OCI-LY7 (cell line): ENCODE data around the gene PSMC2. TPM values are rescaled to one million over a fixed set of nuclear protein-coding genes. Genes with fewer than 3 reads are reported as not detected.

ENCODE experiments used
- BruUV-seq: library from RNA; stranded (reverse); fragments of 400-500 nt; replicated peaks from 2 replicates; lab custom pipeline; 2021; lab: Mats Ljungman, UMichigan
- CTCF ChIA-PET: fragments of 300-600 bp; sonication (Branson Sonifier 250); formaldehyde crosslinking; loops from one replicate; lab custom pipeline; 2022; ENCODE audit warnings: antibody characterized with exemption; ENCODE audit not compliant: unreplicated experiment; lab: Charles Lee
- POLR2A ChIA-PET: fragments of 300-600 bp; sonication (Branson Sonifier 250); formaldehyde crosslinking; loops from one replicate; lab custom pipeline; 2022; ENCODE audit warnings: antibody characterized with exemption; lab: Charles Lee
- DNase-seq: peaks from one replicate; pipeline ENCODE4 v3.0.0-alpha.2; 2015; ENCODE audit warnings: low spot score
- H2AFZ ChIP-seq: fragments of 200-600 bp; sonication (generic), shearing (Covaris generic); 2 replicates; pipeline ENCODE4 v1.6.1; 2014; ENCODE audit warnings: mild to moderate bottlenecking, antibody characterized with exemption, low read length, moderate library complexity
- H3K27ac ChIP-seq: fragments of 200-600 bp; sonication (generic); 2 replicates; pipeline ENCODE4 v1.5.1; 2014; ENCODE audit warnings: mixed run types, low read depth, mild to moderate bottlenecking, moderate library complexity, low read length, inconsistent platforms; ENCODE audit not compliant: poor library complexity, severe bottlenecking
- H3K36me3 ChIP-seq: fragments of 200-600 bp; sonication (generic); 2 replicates; pipeline ENCODE4 v1.6.1; 2014; ENCODE audit warnings: mild to moderate bottlenecking, antibody characterized with exemption, low read length, moderate library complexity, mixed read lengths; ENCODE audit not compliant: insufficient read depth
- H3K4me1 ChIP-seq: fragments of 200-600 bp; sonication (generic); 2 replicates; pipeline ENCODE4 v1.5.1; 2014; ENCODE audit warnings: mild to moderate bottlenecking, low read length; ENCODE audit not compliant: insufficient read depth, poor library complexity, severe bottlenecking
- H3K4me2 ChIP-seq: fragments of 200-600 bp; sonication (generic); 2 replicates; pipeline ENCODE4 v1.6.1; 2014; ENCODE audit warnings: mild to moderate bottlenecking, low read length
- H3K4me3 ChIP-seq: fragments of 200-600 bp; sonication (generic); 2 replicates; pipeline ENCODE4 v1.5.1; 2014; ENCODE audit warnings: mild to moderate bottlenecking, low read depth, low read length; ENCODE audit not compliant: poor library complexity, severe bottlenecking
- H3K79me2 ChIP-seq: fragments of 200-600 bp; sonication (generic); 2 replicates; pipeline ENCODE4 v1.6.1; 2016; ENCODE audit warnings: low read depth, mild to moderate bottlenecking, low read length, moderate library complexity, mixed read lengths; ENCODE audit not compliant: insufficient read depth
- H3K9me2 ChIP-seq: fragments of 200-600 bp; sonication (generic); 2 replicates; pipeline ENCODE4 v1.6.1; 2016; ENCODE audit warnings: mild to moderate bottlenecking, low read length, mixed read lengths; ENCODE audit not compliant: insufficient read depth
- H3K9me3 ChIP-seq: fragments of 200-600 bp; sonication (generic); 2 replicates; pipeline ENCODE4 v1.6.1; 2014; ENCODE audit warnings: mild to moderate bottlenecking, mixed run types, low read length, mixed read lengths
- H4K20me1 ChIP-seq: fragments of 200-600 bp; sonication (generic); 2 replicates; pipeline ENCODE4 v1.6.1; 2014; ENCODE audit warnings: mild to moderate bottlenecking, antibody characterized with exemption, low read length, moderate library complexity, mixed read lengths; ENCODE audit not compliant: insufficient read depth
- EZH2phosphoT487 ChIP-seq: fragments of 200-600 bp; sonication (generic); IDR thresholded peaks from 2 replicates; pipeline ENCODE4 v1.6.1; 2018; ENCODE audit warnings: low read depth, borderline replicate concordance, mild to moderate bottlenecking, mixed run types, antibody characterized with exemption, low read length, moderate library complexity, mixed read lengths
- intact Hi-C: fragments of 100-400 bp; cut with micrococcal nuclease; formaldehyde crosslinking; loops from one replicate; pipeline ENCODE4 v1.10.0; 2022; ENCODE audit not compliant: unreplicated experiment
- total RNA-seq, 2 experiments: library from RNA; depleted of rRNA in 1 of 2; stranded (reverse); fragments of >200 nt in 1 of 2; shearing (Covaris generic) in 1 of 2; gene quantifications; 2 replicates each; pipeline ENCODE4 v1.2.3, GENCODE V29; 2014 to 2022
- TF ChIP-seq, protein P1 (sequence below): fragments of 200-600 bp; sonication (generic); conservative IDR thresholded peaks from 2 replicates; pipeline ENCODE4 v1.5.1; 2014; ENCODE audit warnings: mild to moderate bottlenecking, antibody characterized with exemption, low read length, moderate library complexity, mixed read lengths

PSMC2 gene
- total RNA-seq, 2 experiments from 2014 or later: 77.7 to 129 TPM

DNA sequence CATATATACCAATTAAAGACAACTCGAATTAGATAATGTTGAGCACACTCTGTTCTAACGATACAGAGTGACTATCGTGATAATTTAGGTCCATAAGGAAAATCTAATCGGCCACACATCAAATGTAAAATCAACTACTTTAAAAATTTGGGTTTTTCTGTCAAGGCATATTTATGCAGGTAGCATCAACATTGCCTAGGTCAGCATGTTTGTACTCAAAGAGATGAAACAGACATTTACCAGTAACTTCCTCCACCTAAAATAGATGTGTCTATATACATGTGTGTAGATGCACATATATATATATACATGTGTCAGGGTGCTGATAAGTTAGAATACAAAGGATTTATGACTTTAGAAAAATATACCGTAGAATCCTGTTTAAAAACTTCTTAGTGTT is 22.0 kb downstream of the PSMC2 start:
- Histone ChIP-seq H3K4me1 (no peaks in the 10 kb centered on the region), H3K9me2 (no peaks in the 10 kb centered on the region), H3K27ac (no peak overlapping the region), H3K79me2 (no peaks in the 10 kb centered on the region), H2AFZ (no peak overlapping the region), H3K4me3 (no peak overlapping the region), H3K4me2 (no peak overlapping the region), H4K20me1 (no peaks in the 10 kb centered on the region), H3K9me3 (no peaks in the 10 kb centered on the region), H3K36me3 (peaks cover 63% of the 10 kb centered on the region)
- TF ChIP-seq, protein P1, sequence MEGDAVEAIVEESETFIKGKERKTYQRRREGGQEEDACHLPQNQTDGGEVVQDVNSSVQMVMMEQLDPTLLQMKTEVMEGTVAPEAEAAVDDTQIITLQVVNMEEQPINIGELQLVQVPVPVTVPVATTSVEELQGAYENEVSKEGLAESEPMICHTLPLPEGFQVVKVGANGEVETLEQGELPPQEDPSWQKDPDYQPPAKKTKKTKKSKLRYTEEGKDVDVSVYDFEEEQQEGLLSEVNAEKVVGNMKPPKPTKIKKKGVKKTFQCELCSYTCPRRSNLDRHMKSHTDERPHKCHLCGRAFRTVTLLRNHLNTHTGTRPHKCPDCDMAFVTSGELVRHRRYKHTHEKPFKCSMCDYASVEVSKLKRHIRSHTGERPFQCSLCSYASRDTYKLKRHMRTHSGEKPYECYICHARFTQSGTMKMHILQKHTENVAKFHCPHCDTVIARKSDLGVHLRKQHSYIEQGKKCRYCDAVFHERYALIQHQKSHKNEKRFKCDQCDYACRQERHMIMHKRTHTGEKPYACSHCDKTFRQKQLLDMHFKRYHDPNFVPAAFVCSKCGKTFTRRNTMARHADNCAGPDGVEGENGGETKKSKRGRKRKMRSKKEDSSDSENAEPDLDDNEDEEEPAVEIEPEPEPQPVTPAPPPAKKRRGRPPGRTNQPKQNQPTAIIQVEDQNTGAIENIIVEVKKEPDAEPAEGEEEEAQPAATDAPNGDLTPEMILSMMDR: no peak
- TF ChIP-seq EZH2phosphoT487: no peak
- CTCF ChIA-PET: no interaction called here
- intact Hi-C loops: no loop called here
- POLR2A ChIA-PET: no interaction called here
- BruUV-seq: no TSS peak
- no peak for DNase-seq

DNA sequence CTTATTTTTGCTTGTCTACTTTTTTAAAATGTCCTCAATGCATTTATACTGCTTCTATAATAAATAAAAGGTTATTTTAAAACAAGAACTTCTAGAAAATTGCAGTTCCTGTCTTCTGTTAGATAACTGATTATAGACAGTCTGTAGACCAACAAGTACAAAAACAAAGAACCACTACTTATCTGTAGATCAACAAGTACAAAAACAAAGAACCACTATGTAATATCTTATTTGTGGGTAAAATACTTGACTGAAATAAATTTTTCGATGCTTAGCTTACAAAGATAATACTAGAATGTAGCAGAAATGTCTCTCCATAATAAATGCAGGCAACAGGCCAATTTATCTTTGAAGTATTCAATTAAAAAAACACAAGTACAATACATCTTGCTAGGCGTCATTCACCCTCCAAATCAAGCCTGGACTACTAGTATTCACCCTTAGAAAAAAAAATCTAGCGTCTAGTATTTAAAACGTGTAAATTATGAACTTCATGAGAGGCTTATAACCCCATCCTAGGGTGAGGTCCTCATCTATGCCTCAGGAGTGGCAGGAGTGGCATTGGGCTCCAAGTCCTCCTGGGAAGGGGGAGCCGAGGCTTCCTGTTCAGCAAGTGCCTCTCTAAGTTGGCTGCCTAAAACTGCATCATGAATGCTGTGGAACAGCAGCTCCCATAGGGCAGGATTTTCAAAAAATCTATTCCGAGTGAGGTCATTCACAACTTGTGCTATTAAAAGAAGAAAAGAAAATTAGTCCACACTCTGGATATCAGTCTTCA is 26.6 kb downstream of the PSMC2 start:
- Histone ChIP-seq H3K27ac (no peak overlapping the region), H4K20me1 (no peaks in the 10 kb centered on the region), H2AFZ (no peak overlapping the region), H3K4me3 (no peak overlapping the region), H3K9me3 (no peaks in the 10 kb centered on the region), H3K9me2 (no peaks in the 10 kb centered on the region), H3K79me2 (no peaks in the 10 kb centered on the region), H3K4me1 (no peaks in the 10 kb centered on the region), H3K4me2 (no peak overlapping the region), H3K36me3 (peaks cover 18% of the 10 kb centered on the region)
- DNase-seq: no peak
- BruUV-seq: no TSS peak
- POLR2A ChIA-PET: no interaction called here
- CTCF ChIA-PET: no interaction called here
- intact Hi-C loops: no loop called here
- TF ChIP-seq, protein P1: no peak
- no peak for TF ChIP-seq EZH2phosphoT487

- H3K27ac ChIP-seq: no peak overlapping the region
- TF ChIP-seq, protein P1: no peak
- no peak for TF ChIP-seq EZH2phosphoT487
- H2AFZ ChIP-seq: no peak overlapping the region
- no peaks in the 10 kb centered on the region for H3K9me3 ChIP-seq
- no TSS peak for BruUV-seq
- ChIA-PET POLR2A (interaction anchor here (0.6 to 1.1 kb wide), 3 partner anchors 11 to 537 kb away, joined by 3 to 4 read pairs (median 4); no protein-coding TSS in a partner anchor), CTCF (no interaction called here)
- H3K9me2 ChIP-seq: no peaks in the 10 kb centered on the region
- DNase-seq: no peak
- H3K4me2 ChIP-seq: no peak overlapping the region
- H3K79me2 ChIP-seq: no peaks in the 10 kb centered on the region
- H3K4me1 ChIP-seq: no peaks in the 10 kb centered on the region
- H3K4me3 ChIP-seq: no peak overlapping the region
- H4K20me1 ChIP-seq: no peaks in the 10 kb centered on the region
- no peaks in the 10 kb centered on the region for H3K36me3 ChIP-seq
- intact Hi-C loops: no loop called here
Measured at GRCh38 chr7:103379270-103379975, 32.0 kb downstream of the PSMC2 start.
